Omental fat pad (tissue), 4 donors: ENCODE data around the gene KCTD8. TPM values are rescaled to one million over a fixed set of nuclear protein-coding genes. Genes with fewer than 3 reads are reported as not detected.

Experiments used
- ATAC-seq: fragments of 150-250 bp; one replicate; pipeline ENCODE4 v1.9.1; 2016; ENCODE audit warnings: mild to moderate bottlenecking, moderate library complexity; ENCODE audit not compliant: low FRiP score
- DNase-seq: peaks from one replicate; pipeline ENCODE4 v3.0.0-alpha.2; 2019; ENCODE audit warnings: low spot score
- total RNA-seq, 4 donors: library from RNA; depleted of rRNA; stranded (reverse); fragments of >200 nt; gene quantifications; one replicate each; pipeline ENCODE4 v1.1.0, GENCODE V29; 2016
- TF ChIP-seq, protein P1 (sequence below), 3 donors: fragments of 450-650 bp; IDR thresholded peaks; one replicate each; pipeline ENCODE4 v1.5.1; 2016 to 2017; ENCODE audit warnings: antibody characterized with exemption in 3 of 3, mild to moderate bottlenecking in 3 of 3, moderate library complexity in 2 of 3

KCTD8 gene
- total RNA-seq, 4 donors from 2014 or later = 1.3 to 14.3 (median 4.8) TPM

DNA sequence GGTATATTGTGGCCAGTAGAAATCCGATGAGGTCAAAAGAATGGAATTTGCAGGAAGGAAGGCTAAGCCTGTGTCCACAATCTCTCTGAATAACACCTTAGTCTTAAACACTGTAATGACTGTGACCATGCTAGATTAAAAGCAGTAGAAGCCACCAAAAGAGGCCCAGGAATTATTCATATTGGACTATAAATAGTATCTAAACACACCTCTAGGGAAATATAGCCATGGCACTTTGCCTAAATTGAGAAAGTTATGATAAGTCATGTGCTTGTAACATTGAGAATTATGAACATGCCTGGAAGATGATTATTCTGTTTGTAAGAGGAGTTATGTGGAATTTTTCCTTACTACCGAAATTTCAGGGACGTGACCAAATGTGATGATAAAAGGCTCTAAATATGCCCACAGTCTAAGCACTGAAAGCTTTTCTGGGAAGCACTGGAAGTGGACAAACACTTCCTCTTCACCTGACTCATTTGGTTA lies 298.5 kb downstream of the KCTD8 start:
- TF ChIP-seq, protein P1, sequence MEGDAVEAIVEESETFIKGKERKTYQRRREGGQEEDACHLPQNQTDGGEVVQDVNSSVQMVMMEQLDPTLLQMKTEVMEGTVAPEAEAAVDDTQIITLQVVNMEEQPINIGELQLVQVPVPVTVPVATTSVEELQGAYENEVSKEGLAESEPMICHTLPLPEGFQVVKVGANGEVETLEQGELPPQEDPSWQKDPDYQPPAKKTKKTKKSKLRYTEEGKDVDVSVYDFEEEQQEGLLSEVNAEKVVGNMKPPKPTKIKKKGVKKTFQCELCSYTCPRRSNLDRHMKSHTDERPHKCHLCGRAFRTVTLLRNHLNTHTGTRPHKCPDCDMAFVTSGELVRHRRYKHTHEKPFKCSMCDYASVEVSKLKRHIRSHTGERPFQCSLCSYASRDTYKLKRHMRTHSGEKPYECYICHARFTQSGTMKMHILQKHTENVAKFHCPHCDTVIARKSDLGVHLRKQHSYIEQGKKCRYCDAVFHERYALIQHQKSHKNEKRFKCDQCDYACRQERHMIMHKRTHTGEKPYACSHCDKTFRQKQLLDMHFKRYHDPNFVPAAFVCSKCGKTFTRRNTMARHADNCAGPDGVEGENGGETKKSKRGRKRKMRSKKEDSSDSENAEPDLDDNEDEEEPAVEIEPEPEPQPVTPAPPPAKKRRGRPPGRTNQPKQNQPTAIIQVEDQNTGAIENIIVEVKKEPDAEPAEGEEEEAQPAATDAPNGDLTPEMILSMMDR (IDR thresholded peaks at IDR 0.05) = no peak
- DNase-seq (no peak), ATAC-seq (peak; percentile 90)

DNA sequence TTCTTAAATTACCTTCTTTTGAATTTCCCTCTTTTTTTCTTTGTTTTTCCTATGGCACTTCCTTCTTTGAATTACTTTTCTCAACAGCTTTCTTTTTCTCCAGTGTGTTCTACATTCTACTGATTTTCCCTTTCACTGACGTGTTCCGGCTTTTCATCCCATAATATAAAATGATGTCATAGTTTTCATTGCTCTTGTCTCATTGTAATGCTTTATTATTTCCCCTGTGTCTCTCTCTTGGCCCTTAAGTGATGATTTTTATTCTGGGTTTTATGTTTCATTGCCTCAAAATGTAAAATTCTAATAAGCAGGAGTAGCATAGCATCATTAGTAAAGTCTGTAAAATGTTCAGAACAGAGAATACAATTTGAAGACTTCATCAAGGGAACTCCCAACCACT lies 299.3 kb downstream of the KCTD8 start:
- ATAC-seq = no peak
- no peak for DNase-seq
- TF ChIP-seq, protein P1 (IDR thresholded peaks at IDR 0.05) = no peak

DNA sequence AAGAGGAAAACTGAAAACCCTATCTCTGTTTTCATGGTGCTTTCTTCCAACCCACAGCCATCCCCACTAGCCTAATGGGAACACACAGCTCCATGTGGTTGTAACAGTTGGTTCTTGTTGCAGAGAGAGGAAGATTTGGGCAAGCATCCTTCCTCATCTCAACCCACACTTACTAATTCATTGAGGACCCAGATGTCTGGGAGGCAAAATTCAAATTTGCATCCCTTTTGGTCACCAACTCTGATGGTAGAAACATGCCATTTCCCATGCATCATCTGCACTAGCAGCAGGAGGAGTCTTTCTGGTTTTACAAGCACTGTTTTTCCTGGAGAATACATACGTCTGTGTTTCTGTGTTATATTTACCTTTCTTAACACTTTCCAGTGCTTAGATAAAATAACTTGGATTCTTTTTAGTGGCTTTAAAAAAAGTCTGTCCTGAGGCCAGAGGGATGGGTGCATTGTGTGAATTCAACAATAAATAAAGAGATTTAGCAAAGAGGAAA lies 301.0 kb downstream of the KCTD8 start:
- TF ChIP-seq, protein P1 (IDR thresholded peaks at IDR 0.05) = no peak
- ATAC-seq (no peak), DNase-seq (no peak)

DNA sequence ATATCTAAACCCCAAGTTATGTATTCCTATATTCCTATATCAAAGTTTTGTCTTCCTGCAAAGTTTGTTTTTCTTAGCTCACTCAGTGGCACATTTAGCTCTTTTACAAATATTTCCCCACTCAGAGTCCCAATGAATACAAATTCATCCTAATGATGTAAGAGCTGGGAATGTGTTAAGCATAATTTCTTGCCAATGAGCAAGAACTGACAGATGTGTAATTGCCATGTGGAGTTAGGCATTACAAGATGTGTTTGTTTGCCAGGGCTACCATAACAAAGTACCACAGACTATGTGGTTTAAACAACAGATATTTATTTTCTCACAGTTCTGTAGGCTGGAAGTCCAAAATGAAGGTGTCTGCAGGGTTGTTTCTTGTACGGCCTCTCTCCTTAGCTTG lies 302.1 kb downstream of the KCTD8 start:
- ATAC-seq (no peak), DNase-seq (no peak)
- TF ChIP-seq, protein P1 (IDR thresholded peaks at IDR 0.05) = no peak

DNA sequence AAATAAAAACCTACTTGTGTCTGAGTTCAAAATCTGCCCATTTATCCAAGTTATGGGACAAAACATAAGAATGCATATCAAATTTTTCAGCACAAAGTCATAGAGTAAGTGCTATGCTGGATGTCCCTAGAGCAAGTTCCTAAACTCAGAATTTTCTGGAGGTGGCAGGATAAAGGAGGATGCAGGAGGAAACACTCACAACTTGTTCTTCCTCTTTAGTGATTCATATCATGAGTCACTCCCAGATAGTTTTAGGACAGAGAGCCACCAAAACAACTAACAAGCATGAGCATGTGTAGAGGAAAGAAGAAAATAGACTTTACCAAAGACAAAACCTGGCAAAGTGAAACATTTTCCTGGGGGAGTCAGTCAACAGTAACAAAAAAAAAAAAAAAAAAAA lies 302.7 kb downstream of the KCTD8 start:
- TF ChIP-seq, protein P1 (IDR thresholded peaks at IDR 0.05) = no peak
- no peak for ATAC-seq
- no peak for DNase-seq

GRCh38 chr4:44132526-44132925 lies 316.1 kb downstream of the KCTD8 start:
- no peak for ATAC-seq
- DNase-seq = no peak
- TF ChIP-seq, protein P1 (IDR thresholded peaks at IDR 0.05) = no peak

Other genes with a start within 250 kb of the KCTD8 start
- not detected for gene YIPF7, start 202.8 kb upstream of the KCTD8 start, total RNA-seq
- 10 to 100 TPM; 12.0 to 15.4 (median 13.1) TPM for gene GUF1, start 229.6 kb upstream of the KCTD8 start, total RNA-seq